ENCODE data around the gene CTRB1. TPM values are rescaled to one million over a fixed set of nuclear protein-coding genes. Genes with fewer than 3 reads are reported as not detected.

Gene CTRB1
- total and polyA plus RNA-seq, 2 of the 13 experiments (the other 11 are each of a cell fraction or from before 2014, with no cell fraction given): not detected

GRCh38 chr16:75244844-75245758 lies 26.3 kb downstream of the CTRB1 start (continued):
- peak; percentile 63; the same call in 1 of the 2 replicates for TF ChIP-seq ZNF136 (CRISPR knock-in tag; IDR thresholded peaks at IDR 0.05; ENCODE audit: low read depth)
- TF ChIP-seq STAG1 (CRISPR knock-in tag; IDR thresholded peaks at IDR 0.05): peak; percentile 9; the same call in 1 of the 2 replicates
- peak; percentile 98 for TF ChIP-seq SRSF1 (optimal IDR thresholded peaks at IDR 0.05; ENCODE audit: low read depth, low read length)
- TF ChIP-seq NR2F6 (IDR thresholded peaks at IDR 0.05): peak; percentile 93
- peak; percentile 97 for TF ChIP-seq NR2F6 (CRISPR knock-in tag; IDR thresholded peaks at IDR 0.05)
- TF ChIP-seq ZBTB44 (CRISPR knock-in tag; IDR thresholded peaks at IDR 0.05): peak; percentile 46; the same call in 1 of the 2 replicates
- no peak for TF ChIP-seq TRIM24 (CRISPR knock-in tag; IDR thresholded peaks at IDR 0.05)
- TF ChIP-seq, protein P1, sequence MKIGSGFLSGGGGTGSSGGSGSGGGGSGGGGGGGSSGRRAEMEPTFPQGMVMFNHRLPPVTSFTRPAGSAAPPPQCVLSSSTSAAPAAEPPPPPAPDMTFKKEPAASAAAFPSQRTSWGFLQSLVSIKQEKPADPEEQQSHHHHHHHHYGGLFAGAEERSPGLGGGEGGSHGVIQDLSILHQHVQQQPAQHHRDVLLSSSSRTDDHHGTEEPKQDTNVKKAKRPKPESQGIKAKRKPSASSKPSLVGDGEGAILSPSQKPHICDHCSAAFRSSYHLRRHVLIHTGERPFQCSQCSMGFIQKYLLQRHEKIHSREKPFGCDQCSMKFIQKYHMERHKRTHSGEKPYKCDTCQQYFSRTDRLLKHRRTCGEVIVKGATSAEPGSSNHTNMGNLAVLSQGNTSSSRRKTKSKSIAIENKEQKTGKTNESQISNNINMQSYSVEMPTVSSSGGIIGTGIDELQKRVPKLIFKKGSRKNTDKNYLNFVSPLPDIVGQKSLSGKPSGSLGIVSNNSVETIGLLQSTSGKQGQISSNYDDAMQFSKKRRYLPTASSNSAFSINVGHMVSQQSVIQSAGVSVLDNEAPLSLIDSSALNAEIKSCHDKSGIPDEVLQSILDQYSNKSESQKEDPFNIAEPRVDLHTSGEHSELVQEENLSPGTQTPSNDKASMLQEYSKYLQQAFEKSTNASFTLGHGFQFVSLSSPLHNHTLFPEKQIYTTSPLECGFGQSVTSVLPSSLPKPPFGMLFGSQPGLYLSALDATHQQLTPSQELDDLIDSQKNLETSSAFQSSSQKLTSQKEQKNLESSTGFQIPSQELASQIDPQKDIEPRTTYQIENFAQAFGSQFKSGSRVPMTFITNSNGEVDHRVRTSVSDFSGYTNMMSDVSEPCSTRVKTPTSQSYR (CRISPR knock-in tag; IDR thresholded peaks at IDR 0.05; ENCODE audit: borderline replicate concordance): peak; percentile 91
- TF ChIP-seq GTF3A (CRISPR knock-in tag; conservative IDR thresholded peaks at IDR 0.05): peak; percentile 78; the same call in 1 of the 2 replicates
- TF ChIP-seq BHLHE40 (IDR thresholded peaks at IDR 0.05; ENCODE audit: low read length): peak; percentile 88
- TF ChIP-seq ZNF44 (CRISPR knock-in tag; IDR thresholded peaks at IDR 0.05): peak; percentile 89; the same call in 1 of the 2 replicates
- no peak for TF ChIP-seq ELF4 (CRISPR knock-in tag; IDR thresholded peaks at IDR 0.05; ENCODE audit: borderline replicate concordance)
- TF ChIP-seq MAX (IDR thresholded peaks at IDR 0.05): peak; percentile 87
- peak; percentile 12; the same call in 1 of the 2 replicates for TF ChIP-seq CREB1 (IDR thresholded peaks at IDR 0.05)
- TF ChIP-seq CREB1 (CRISPR knock-in tag; IDR thresholded peaks at IDR 0.05): no peak
- no peak for TF ChIP-seq GRHL1 (CRISPR knock-in tag; conservative IDR thresholded peaks at IDR 0.05)
- peak; percentile 90; the same call in 1 of the 2 replicates for TF ChIP-seq ZNF816 (CRISPR knock-in tag; IDR thresholded peaks at IDR 0.05; ENCODE audit: borderline replicate concordance)
- TF ChIP-seq, protein P2, sequence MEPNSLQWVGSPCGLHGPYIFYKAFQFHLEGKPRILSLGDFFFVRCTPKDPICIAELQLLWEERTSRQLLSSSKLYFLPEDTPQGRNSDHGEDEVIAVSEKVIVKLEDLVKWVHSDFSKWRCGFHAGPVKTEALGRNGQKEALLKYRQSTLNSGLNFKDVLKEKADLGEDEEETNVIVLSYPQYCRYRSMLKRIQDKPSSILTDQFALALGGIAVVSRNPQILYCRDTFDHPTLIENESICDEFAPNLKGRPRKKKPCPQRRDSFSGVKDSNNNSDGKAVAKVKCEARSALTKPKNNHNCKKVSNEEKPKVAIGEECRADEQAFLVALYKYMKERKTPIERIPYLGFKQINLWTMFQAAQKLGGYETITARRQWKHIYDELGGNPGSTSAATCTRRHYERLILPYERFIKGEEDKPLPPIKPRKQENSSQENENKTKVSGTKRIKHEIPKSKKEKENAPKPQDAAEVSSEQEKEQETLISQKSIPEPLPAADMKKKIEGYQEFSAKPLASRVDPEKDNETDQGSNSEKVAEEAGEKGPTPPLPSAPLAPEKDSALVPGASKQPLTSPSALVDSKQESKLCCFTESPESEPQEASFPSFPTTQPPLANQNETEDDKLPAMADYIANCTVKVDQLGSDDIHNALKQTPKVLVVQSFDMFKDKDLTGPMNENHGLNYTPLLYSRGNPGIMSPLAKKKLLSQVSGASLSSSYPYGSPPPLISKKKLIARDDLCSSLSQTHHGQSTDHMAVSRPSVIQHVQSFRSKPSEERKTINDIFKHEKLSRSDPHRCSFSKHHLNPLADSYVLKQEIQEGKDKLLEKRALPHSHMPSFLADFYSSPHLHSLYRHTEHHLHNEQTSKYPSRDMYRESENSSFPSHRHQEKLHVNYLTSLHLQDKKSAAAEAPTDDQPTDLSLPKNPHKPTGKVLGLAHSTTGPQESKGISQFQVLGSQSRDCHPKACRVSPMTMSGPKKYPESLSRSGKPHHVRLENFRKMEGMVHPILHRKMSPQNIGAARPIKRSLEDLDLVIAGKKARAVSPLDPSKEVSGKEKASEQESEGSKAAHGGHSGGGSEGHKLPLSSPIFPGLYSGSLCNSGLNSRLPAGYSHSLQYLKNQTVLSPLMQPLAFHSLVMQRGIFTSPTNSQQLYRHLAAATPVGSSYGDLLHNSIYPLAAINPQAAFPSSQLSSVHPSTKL (CRISPR knock-in tag; IDR thresholded peaks at IDR 0.05): peak; percentile 95
- peak; percentile 86 for TF ChIP-seq ZNF883 (CRISPR knock-in tag; IDR thresholded peaks at IDR 0.05; ENCODE audit: not compliant biosample characterization)
